ENCODE measurements around the gene DYNLT4.

GRCh38 chr1:44759077-44759476, 48.1 kb downstream of the DYNLT4 start:
- TF ChIP-seq POLR2AphosphoS5 (IDR thresholded peaks at IDR 0.05; ENCODE audit: low read depth, low read length) = no peak
- TF ChIP-seq CREB1 (IDR thresholded peaks at IDR 0.05) = no peak
- no peak for TF ChIP-seq EZH2 (IDR thresholded peaks at IDR 0.05; ENCODE audit: low read depth, low read length, severe bottlenecking)
- TF ChIP-seq POLR2A (IDR thresholded peaks at IDR 0.05; ENCODE audit: control extremely low read depth in 1 of 2, low read depth in 2 of 2, low read length in 2 of 2) = no peak
- no peak for TF ChIP-seq SRF (IDR thresholded peaks at IDR 0.05; ENCODE audit: low read depth, low read length)
- no peak for TF ChIP-seq MAX (IDR thresholded peaks at IDR 0.05)
- TF ChIP-seq USF2 (IDR thresholded peaks at IDR 0.05; ENCODE audit: low read length) = no peak
- TF ChIP-seq CTCF (IDR thresholded peaks at IDR 0.05; ENCODE audit: control extremely low read depth in 1 of 3, insufficient read depth in 1 of 3, low read depth in 1 of 3, low read length in 3 of 3) = no peak
- no peak for TF ChIP-seq JUND (IDR thresholded peaks at IDR 0.05; ENCODE audit: low read length)
